Erythroblast (primary cell): ENCODE data around the gene ATRNL1.

ENCODE experiments used
- GATA1 ChIP-seq: IDR thresholded peaks from 2 replicates; pipeline ENCODE4 v1.6.1; 2011; ENCODE audit warnings: low read depth, mild to moderate bottlenecking, control low read depth, low read length, moderate library complexity
- POLR2A ChIP-seq: IDR thresholded peaks from 2 replicates; pipeline ENCODE4 v1.6.1; 2011; ENCODE audit warnings: mild to moderate bottlenecking, low read length

DNA sequence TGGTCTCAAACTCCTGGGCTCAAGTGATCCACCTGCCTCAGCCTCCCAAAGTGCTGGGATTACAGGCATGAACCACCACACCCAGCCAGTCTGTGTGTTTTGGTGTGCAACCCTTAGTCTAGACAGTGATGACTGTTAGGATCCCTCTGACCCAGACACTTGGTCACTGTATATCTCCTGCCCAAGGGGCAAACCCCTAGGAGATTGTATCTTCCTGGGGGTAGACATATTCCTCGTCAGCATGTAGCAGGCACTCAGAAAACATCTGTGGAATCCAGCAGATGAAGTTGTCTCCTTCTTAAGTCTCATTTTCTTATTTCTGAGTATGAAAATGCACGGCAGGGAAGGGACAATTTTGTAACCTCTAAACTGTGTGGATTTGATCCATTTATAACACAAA, 887.3 kb downstream of the ATRNL1 start:
- TF ChIP-seq POLR2A (no peak), GATA1 (no peak)
